HEK293T (cell line): Measurements from ENCODE around the gene CSTPP1.

ENCODE experiments used
- CTCF ChIA-PET: fragments of 350-600 bp; formaldehyde crosslinking; extraction: SDS; loops from one replicate; lab custom pipeline; 2021; ENCODE audit warnings: antibody characterized with exemption, inconsistent platforms; lab: Yijun Ruan, JAX
- POLR2A ChIA-PET: fragments of 350-600 bp; formaldehyde crosslinking; extraction: SDS; loops from one replicate; lab custom pipeline; 2020; ENCODE audit warnings: antibody characterized with exemption, inconsistent platforms; lab: Yijun Ruan, JAX
- DNase-seq: peaks from one replicate; pipeline ENCODE4 v3.0.0; 2012; ENCODE audit warnings: mixed read lengths; ENCODE audit errors: extremely low spot score
- ARNT ChIP-seq: fragments of 450-650 bp; IDR thresholded peaks from 2 replicates; pipeline ENCODE4 v1.6.1; 2017; ENCODE audit warnings: mild to moderate bottlenecking
- BHLHE40 ChIP-seq: fragments of 450-650 bp; IDR thresholded peaks from 2 replicates; pipeline ENCODE4 v1.6.1; 2016; ENCODE audit warnings: mild to moderate bottlenecking, moderate library complexity, borderline replicate concordance
- CTBP1 ChIP-seq: fragments of 450-650 bp; IDR thresholded peaks from 2 replicates; pipeline ENCODE4 v1.6.1; 2016; ENCODE audit warnings: borderline replicate concordance
- ELF4 ChIP-seq: fragments of 450-650 bp; IDR thresholded peaks from 2 replicates; pipeline ENCODE4 v1.6.1; 2017; ENCODE audit warnings: antibody characterized with exemption
- FOXA1 ChIP-seq: fragments of 450-650 bp; IDR thresholded peaks from 2 replicates; pipeline ENCODE4 v1.6.1; 2016; ENCODE audit warnings: mild to moderate bottlenecking
- FOXK2 ChIP-seq: fragments of 450-650 bp; IDR thresholded peaks from 2 replicates; pipeline ENCODE4 v1.6.1; 2016; ENCODE audit warnings: mild to moderate bottlenecking
- FOXM1 ChIP-seq: fragments of 450-650 bp; IDR thresholded peaks from 2 replicates; pipeline ENCODE4 v1.6.1; 2017; ENCODE audit warnings: mild to moderate bottlenecking, borderline replicate concordance
- HDGF ChIP-seq: fragments of 450-650 bp; IDR thresholded peaks from 2 replicates; pipeline ENCODE4 v1.6.1; 2017; ENCODE audit warnings: antibody characterized with exemption, borderline replicate concordance
- L3MBTL2 ChIP-seq: fragments of 450-650 bp; conservative IDR thresholded peaks from 2 replicates; pipeline ENCODE4 v1.6.1; 2016; ENCODE audit warnings: mild to moderate bottlenecking
- LEF1 ChIP-seq: fragments of 450-650 bp; IDR thresholded peaks from 2 replicates; pipeline ENCODE4 v1.6.1; 2017; ENCODE audit warnings: mild to moderate bottlenecking, borderline replicate concordance
- NFRKB ChIP-seq: fragments of 450-650 bp; IDR thresholded peaks from 2 replicates; pipeline ENCODE4 v1.6.1; 2016; ENCODE audit warnings: mild to moderate bottlenecking, moderate library complexity
- SP1 ChIP-seq: fragments of 450-650 bp; IDR thresholded peaks from 2 replicates; pipeline ENCODE4 v1.6.1; 2017
- SUZ12 ChIP-seq: fragments of 450-650 bp; IDR thresholded peaks from 2 replicates; pipeline ENCODE4 v1.6.1; 2016; ENCODE audit warnings: mild to moderate bottlenecking
- TARDBP ChIP-seq: fragments of 450-650 bp; IDR thresholded peaks from 2 replicates; pipeline ENCODE4 v1.6.1; 2016
- ZNF384 ChIP-seq: fragments of 450-650 bp; IDR thresholded peaks from 2 replicates; pipeline ENCODE4 v1.6.1; 2016
- TF ChIP-seq, protein P1 (sequence below): fragments of 450-650 bp; IDR thresholded peaks from 2 replicates; pipeline ENCODE4 v1.6.1; 2016

The CSTPP1 gene

DNA sequence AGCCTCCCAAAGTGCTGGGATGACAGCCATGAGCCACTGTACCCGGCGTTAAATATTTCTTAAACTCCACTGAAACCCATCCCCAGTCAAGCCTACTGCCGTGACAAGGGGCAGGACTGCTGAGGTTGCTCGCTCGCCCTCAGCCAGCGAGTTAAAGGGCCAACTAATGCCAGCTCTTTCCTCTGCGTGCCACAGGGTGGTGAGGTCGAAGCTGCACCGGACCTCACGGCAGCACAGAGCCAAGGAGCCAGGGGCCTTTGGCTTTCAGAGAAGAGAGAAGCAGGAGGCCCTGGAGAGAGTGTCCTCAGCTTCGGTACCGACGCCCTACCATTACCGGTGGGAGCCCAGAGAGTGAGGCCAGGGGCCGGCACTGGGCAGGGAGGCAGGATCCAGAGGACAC lies 227.3 kb downstream of the CSTPP1 start:
- POLR2A ChIA-PET = interaction anchor here (0.6 to 1.2 kb wide), 3 partner anchors 13 to 461 kb away, joined by 3 read pairs; partner anchors contain the start of gene ARFGAP2

DNA sequence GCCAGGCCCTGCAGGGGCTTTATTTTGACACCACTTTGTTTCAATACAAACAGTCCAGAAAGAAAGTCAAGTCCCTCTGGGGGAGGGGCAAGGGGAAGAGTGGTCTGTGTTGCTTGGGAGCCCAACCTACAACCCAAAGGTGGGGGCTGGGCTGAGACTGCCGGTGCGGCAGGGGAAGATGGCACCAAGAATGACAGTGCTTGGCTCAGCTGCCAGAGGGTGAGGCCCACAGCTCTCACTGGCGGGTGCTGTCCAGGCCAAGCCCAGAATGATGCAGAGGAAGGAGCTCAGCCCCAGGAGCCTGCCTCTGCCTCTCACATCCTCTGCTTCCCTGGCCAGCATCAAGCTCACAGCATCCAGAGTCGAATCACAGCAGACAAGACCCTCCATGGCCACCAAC lies 227.8 kb downstream of the CSTPP1 start:
- no peak for DNase-seq
- TF ChIP-seq SUZ12 (no peak), ARNT (no peak), BHLHE40 (no peak), ELF4 (no peak)
- ChIA-PET POLR2A (interaction anchor here (1.1 kb wide), 1 partner anchor 461 kb away, joined by 3 read pairs; no protein-coding TSS in a partner anchor), CTCF (no interaction called here)

More for the DNA sequence above, 227.3 kb downstream of the CSTPP1 start:
- CTCF ChIA-PET = no interaction called here
- no peak for DNase-seq
- TF ChIP-seq FOXM1 (no peak), FOXK2 (no peak), HDGF (no peak), SP1 (no peak), SUZ12 (no peak), FOXA1 (no peak), NFRKB (no peak), CTBP1 (no peak), TARDBP (no peak), ZNF384 (no peak)

DNA sequence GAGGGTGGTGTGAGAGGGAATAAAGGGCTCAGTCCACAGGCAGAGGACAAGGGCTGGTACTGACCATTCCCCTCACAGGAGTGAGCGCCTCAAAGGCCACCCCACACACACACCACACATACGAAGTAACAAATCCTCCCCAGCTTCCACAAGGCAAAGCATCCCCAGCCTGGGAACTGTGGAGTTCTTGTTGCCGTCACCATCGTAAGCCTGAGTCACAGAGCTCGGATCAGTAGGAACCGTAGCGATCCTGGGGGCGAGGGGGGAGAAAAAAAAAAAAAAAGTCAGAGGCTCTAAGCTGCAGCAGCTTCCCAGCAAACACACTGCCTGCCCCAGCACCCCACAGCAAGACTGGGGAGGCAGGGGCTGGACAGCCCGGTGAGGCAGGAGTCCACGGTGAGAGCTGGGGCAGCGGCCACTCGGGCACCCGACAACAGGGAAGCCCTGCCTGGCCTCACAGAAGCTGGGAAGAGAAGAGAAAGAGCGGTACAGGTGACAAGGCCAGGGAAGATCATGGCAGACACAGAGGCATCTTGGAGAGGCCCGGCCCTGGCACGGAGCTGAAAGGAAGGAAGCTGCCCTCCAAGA lies 228.8 kb downstream of the CSTPP1 start:
- DNase-seq = no peak
- ChIA-PET POLR2A (no interaction called here), CTCF (interaction anchor here (0.7 kb wide), 1 partner anchor 12 kb away, joined by 3 read pairs; no protein-coding TSS in a partner anchor)
- TF ChIP-seq ARNT = no peak
- TF ChIP-seq, protein P1, sequence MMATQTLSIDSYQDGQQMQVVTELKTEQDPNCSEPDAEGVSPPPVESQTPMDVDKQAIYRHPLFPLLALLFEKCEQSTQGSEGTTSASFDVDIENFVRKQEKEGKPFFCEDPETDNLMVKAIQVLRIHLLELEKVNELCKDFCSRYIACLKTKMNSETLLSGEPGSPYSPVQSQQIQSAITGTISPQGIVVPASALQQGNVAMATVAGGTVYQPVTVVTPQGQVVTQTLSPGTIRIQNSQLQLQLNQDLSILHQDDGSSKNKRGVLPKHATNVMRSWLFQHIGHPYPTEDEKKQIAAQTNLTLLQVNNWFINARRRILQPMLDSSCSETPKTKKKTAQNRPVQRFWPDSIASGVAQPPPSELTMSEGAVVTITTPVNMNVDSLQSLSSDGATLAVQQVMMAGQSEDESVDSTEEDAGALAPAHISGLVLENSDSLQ = no peak
- no peak for TF ChIP-seq LEF1
- TF ChIP-seq CTBP1 = no peak
- TF ChIP-seq NFRKB = no peak
- TF ChIP-seq FOXA1 = no peak
- TF ChIP-seq FOXK2 = no peak
- TF ChIP-seq L3MBTL2 = no peak
- TF ChIP-seq HDGF = no peak
- TF ChIP-seq ZNF384 = no peak
- TF ChIP-seq SUZ12 = no peak
- no peak for TF ChIP-seq ELF4
- no peak for TF ChIP-seq BHLHE40
- no peak for TF ChIP-seq TARDBP
- TF ChIP-seq SP1 = no peak
- no peak for TF ChIP-seq FOXM1

DNA sequence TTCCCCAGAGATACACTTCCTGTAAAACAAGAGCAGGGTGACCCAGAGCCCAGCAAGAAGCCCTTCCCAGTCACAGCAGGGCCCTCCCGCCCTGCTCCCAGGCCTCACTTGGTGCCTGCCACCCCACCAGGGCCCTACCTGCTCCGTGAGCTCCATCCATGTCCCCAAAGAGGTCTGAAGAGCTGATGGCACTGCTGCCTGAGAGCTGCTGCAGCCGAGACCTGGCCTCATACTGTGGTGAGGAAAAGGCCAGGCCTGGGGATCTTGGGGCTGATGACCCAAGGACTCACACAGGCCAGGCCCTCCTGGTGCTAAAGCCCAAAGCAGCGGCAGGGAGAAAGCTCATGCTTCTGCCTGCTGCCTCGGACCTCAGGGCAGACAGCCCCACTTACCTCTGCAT lies 229.8 kb downstream of the CSTPP1 start:
- POLR2A ChIA-PET = no interaction called here
- TF ChIP-seq BHLHE40 (no peak), FOXM1 (no peak)
- CTCF ChIA-PET = interaction anchor here (1.6 kb wide), 1 partner anchor 189 kb away, joined by 4 read pairs; no protein-coding TSS in a partner anchor
- no peak for DNase-seq

DNA sequence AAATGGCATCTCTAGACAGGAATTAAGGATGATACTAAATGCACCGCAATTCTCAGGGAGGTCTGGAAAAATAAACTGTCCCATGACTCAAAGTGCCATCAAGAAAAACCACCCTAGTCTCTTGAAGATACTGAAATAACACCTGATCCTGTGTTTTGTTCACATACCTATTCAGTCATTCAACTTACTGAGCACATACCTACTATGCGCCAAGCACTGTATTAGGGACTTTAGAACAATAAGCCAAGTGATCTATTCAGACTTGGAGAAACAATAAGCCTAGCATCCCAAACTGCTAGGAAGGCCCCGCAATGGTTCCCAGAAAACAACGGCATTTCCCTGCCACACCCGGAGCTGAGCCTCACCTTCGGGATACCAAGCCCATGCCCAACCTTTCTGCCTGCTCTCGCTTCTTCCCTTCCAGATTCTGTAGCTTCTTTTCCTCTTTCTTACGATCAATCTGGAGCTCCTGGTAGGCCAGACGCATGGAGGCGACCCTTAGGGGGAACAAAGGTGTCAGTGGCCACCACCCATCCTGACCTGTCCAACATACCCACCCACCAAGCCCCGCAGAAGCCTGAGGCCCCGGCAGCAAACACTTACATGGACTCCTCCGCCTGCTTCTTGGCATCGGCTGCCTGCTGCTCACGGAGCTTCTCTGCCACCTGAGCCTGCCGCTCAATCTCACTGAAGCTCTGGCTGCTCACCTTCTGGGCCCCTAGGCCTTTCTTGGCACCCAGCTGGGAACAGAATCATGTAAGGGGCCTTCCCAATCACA lies 234.7 kb downstream of the CSTPP1 start:
- POLR2A ChIA-PET = interaction anchor here (0.9 to 1.2 kb wide), 2 partner anchors 78 to 184 kb away, joined by 3 to 7 read pairs; partner anchors contain the start of gene ACP2
- CTCF ChIA-PET = interaction anchor here (1.2 kb wide), 1 partner anchor 18 kb away, joined by 3 read pairs; no protein-coding TSS in a partner anchor
- DNase-seq = no peak
- no peak for TF ChIP-seq L3MBTL2
- TF ChIP-seq ELF4 = no peak
- TF ChIP-seq, protein P1 = no peak
- no peak for TF ChIP-seq NFRKB
- no peak for TF ChIP-seq FOXM1
- TF ChIP-seq SP1 = no peak
- no peak for TF ChIP-seq ARNT
- TF ChIP-seq FOXA1 = no peak
- no peak for TF ChIP-seq SUZ12
- no peak for TF ChIP-seq ZNF384

DNA sequence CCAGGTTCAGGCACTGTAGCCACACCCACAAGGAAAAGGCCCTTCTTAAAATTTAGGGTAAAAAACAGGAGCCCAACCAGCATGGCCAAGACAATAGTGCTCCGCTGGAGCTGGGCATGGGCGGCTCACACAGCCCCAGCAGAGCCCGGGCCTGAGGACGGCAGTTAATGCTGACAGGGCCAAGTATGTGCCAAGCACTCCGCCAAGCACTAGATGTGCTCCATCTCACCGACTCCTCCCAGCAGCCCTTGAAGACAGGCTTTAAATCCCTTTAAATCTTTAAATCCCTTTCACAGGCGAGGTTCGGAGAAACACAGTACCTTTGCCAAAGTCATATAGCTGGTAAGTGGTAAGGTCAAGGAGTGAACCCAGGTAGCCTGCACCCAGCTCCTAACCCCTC lies 235.3 kb downstream of the CSTPP1 start:
- POLR2A ChIA-PET = interaction anchor here (0.9 to 1.2 kb wide), 2 partner anchors 77 to 183 kb away, joined by 3 to 7 read pairs; partner anchors contain the start of gene ACP2
- CTCF ChIA-PET = interaction anchor here (1.2 kb wide), 1 partner anchor 19 kb away, joined by 3 read pairs; no protein-coding TSS in a partner anchor
- TF ChIP-seq FOXK2 = no peak
- TF ChIP-seq L3MBTL2 = no peak
- no peak for TF ChIP-seq BHLHE40
- no peak for TF ChIP-seq TARDBP
- TF ChIP-seq, protein P1 = no peak
- TF ChIP-seq NFRKB = no peak
- TF ChIP-seq LEF1 = no peak
- TF ChIP-seq ARNT = no peak
- TF ChIP-seq SP1 = no peak
- TF ChIP-seq FOXA1 = no peak
- no peak for TF ChIP-seq ELF4
- no peak for TF ChIP-seq CTBP1
- TF ChIP-seq FOXM1 = no peak
- no peak for TF ChIP-seq SUZ12
- no peak for DNase-seq
